Hematopoietic multipotent progenitor cell treated with erythropoietin and hydrocortisone succinate and interleukin-3 and kit ligand, for 4 days (in vitro differentiated cells): ENCODE measurements around the gene SLC6A13.

Source experiments
- DNase-seq: peaks from one replicate; pipeline ENCODE4 v3.0.0-alpha.2; 2015

The SLC6A13 gene

GRCh38 chr12:213527-213932 is 49.1 kb downstream of the SLC6A13 start:
- no peak for DNase-seq

- DNase-seq: no peak
These were observed 49.7 kb downstream of the SLC6A13 start for GRCh38 chr12:212715-213526.

- DNase-seq: peak; percentile 35
These were observed 50.3 kb downstream of the SLC6A13 start for GRCh38 chr12:212415-212714.

GRCh38 chr12:211639-212414 is 50.8 kb downstream of the SLC6A13 start:
- DNase-seq: no peak

GRCh38 chr12:211142-211465 is 51.5 kb downstream of the SLC6A13 start:
- no peak for DNase-seq

GRCh38 chr12:210277-211141 is 52.1 kb downstream of the SLC6A13 start:
- DNase-seq: no peak

- no peak for DNase-seq
These were observed 52.8 kb downstream of the SLC6A13 start for GRCh38 chr12:209851-210250.

GRCh38 chr12:209246-209645 is 53.4 kb downstream of the SLC6A13 start:
- no peak for DNase-seq

GRCh38 chr12:208813-209212 is 53.8 kb downstream of the SLC6A13 start:
- no peak for DNase-seq

GRCh38 chr12:207804-208203 is 54.8 kb downstream of the SLC6A13 start:
- DNase-seq: no peak

GRCh38 chr12:206746-207440 is 55.7 kb downstream of the SLC6A13 start:
- no peak for DNase-seq

- DNase-seq: no peak
These were observed 57.6 kb downstream of the SLC6A13 start for GRCh38 chr12:205026-205425.

- DNase-seq: no peak
These were observed 58.4 kb downstream of the SLC6A13 start for GRCh38 chr12:204261-204678.

- no peak for DNase-seq
These were observed 59.0 kb downstream of the SLC6A13 start for GRCh38 chr12:203462-204260.

- DNase-seq: no peak
These were observed 59.6 kb downstream of the SLC6A13 start for GRCh38 chr12:203074-203461.

- no peak for DNase-seq
These were observed 60.4 kb downstream of the SLC6A13 start for GRCh38 chr12:202081-202731.

GRCh38 chr12:201361-201760 is 61.3 kb downstream of the SLC6A13 start:
- no peak for DNase-seq

GRCh38 chr12:198705-199104 is 63.9 kb downstream of the SLC6A13 start:
- no peak for DNase-seq

GRCh38 chr12:197911-198695 is 64.5 kb downstream of the SLC6A13 start:
- DNase-seq: no peak

- no peak for DNase-seq
These were observed 65.3 kb downstream of the SLC6A13 start for GRCh38 chr12:197347-197746.

- no peak for DNase-seq
These were observed 66.2 kb downstream of the SLC6A13 start for GRCh38 chr12:196436-196835.
